HG03469 (cell line): ENCODE data around the gene ABI3.
"Not testable (repeated sequence)": the region's sequence is repeated elsewhere in the genome, so short reads cannot be mapped to it uniquely, and the experiment has no call there.

Experiments used
- ATAC-seq: cut with Tn5 transposase; IDR thresholded peaks from one replicate; pipeline ENCODE4 v1.9.1; 2021; ENCODE audit warnings: mild to moderate bottlenecking, moderate library complexity, moderate number of reproducible peaks; ENCODE audit not compliant: unreplicated experiment

The ABI3 gene

DNA sequence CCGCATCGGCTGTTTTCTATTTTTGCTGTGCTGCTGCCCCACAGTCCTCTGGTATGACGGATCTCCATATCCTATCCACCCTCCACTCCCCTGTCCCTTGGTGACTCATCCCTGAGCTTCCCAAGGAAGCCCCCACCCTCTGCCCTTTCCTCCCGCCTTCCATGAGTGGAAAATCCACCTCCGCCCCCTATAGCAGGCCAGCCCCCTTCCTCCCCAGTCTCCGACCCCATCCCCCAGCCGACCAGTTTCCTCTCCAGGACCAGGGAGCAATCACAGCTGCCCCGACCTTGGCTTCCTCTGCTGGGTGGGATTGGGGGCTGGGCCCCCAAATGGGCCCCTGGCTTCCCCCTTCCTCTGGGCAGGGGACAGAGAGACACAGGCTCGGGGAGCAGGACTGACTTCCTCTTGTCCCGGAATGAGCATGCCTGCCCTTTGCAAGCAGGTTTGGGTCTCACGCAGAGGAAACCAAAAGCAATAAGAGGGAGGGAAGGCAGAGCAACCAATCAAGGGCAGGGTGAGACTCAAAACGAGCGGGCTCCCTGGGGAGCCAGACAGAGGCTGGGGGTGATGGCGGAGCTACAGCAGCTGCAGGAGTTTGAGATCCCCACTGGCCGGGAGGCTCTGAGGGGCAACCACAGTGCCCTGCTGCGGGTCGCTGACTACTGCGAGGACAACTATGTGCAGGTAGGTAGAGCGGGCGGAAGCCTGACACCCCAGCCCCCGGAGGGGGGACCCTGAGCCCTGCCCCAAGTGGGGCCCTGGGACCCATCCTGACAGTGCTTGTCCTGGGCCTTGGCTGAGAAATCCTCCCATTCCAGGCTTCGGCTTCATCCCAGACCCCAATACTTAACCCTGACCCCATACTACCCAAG lies at the start of gene ABI3, which contains the start of gene GNGT2:
Gene ABI3, plus strand, starts transcription at position 550 of the 872 bp plus-strand sequence. Its CDS starts 18 bp downstream, at position 568.
Gene GNGT2, minus strand, starts transcription at position 417 of the 872 bp plus-strand sequence. CDS start 3,152 bp downstream, outside the sequence.
- no peak for ATAC-seq

DNA sequence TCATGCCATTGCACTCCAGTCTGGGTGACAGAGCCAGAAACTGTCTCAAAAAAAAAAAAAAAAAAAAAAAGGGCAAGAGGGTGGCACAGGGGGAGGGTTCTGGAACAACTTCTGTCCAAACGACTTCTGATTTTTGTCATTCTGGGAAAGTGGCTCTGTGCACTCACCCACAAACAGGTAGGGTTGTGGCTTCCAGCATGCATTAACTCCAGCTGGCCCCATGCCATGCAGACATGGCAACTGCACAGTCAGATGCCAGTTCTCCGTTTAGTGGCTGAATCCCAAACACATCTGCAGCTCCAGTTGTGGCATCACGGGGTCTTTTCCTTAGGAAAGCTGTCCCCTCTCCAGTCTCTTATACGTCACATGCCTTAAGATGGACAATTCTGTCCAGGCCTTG lies 47.6 kb upstream of the ABI3 start:
- ATAC-seq, result no peak

- no peak for ATAC-seq
Observed at GRCh38 chr17:49165143-49165542, 45.4 kb upstream of the ABI3 start.

DNA sequence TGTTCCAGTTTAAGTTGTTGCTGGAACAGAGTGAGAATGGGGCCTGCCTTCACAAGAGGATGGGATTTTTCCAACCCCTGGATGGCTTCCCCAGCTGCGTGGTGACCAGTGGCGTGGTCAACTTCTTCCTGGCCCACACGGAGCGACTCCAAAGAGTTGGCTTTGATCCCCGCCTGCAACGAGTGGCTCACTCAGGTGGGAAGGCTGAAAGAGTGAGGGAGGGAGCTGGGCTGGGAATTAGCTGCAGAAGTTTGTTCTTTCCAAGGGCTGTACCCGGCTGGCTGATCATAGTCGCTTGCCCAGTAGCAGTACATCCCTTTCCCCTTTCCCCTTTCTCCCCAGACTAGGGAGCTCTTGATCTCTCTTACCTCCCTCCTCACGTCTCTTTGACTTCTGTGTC lies 41.8 kb upstream of the ABI3 start:
- no peak for ATAC-seq

DNA sequence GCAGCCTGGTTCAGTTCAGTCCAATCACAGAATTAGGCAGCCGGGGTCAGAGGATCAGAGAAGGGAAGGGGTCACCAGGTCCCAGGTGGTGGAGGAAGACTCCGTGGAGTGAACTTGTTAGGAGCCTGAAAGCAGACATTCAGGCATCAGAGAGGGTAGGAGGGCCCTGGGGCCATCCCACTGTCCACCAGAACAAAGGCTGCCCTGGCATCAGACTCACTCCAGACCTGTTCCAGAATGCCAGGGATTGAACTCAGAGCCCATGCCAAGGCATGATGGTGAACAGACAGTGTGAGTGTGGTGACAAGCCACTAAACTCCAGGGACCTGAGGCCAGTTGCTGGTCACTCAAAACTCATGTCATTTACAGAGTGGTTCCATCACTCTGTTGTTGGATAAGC lies 40.3 kb upstream of the ABI3 start:
- ATAC-seq, result no peak

GRCh38 chr17:49170711-49171110 lies 39.8 kb upstream of the ABI3 start:
- ATAC-seq, result not testable (repeated sequence)

DNA sequence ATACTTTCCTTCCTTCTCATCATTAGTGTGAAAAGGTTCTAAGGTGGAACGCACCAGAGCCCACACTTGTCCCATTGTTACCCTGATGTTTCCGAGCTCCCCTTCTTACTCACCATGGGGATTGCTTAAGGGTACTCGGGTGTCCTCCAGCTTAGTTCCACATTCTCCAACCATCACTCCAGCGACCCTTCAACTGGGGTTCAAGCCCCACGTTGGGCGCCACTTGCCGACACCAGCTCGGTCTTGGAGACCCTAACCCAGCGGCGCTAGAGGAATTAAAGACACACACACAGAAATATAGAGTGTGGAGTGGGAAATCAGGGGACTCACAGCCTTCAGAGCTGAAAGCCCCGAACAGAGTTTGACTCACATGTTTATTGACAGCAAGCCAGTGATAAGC lies 34.5 kb upstream of the ABI3 start:
- not testable (repeated sequence) for ATAC-seq

GRCh38 chr17:49180303-49180702 lies 30.2 kb upstream of the ABI3 start:
- ATAC-seq, result no peak

GRCh38 chr17:49180998-49181635 lies 29.4 kb upstream of the ABI3 start:
- no peak for ATAC-seq

GRCh38 chr17:49183341-49183740 lies 27.2 kb upstream of the ABI3 start:
- no peak for ATAC-seq

GRCh38 chr17:49183801-49184200 lies 26.7 kb upstream of the ABI3 start:
- no peak for ATAC-seq

- not testable (repeated sequence) for ATAC-seq
Observed at GRCh38 chr17:49184522-49184921, 26.0 kb upstream of the ABI3 start.

GRCh38 chr17:49185381-49185780 lies 25.1 kb upstream of the ABI3 start:
- ATAC-seq, result not testable (repeated sequence)

- no peak for ATAC-seq
Observed at GRCh38 chr17:49187301-49187700, 23.2 kb upstream of the ABI3 start.

- no peak for ATAC-seq
Observed at GRCh38 chr17:49190932-49191331, 19.6 kb upstream of the ABI3 start.

- no peak for ATAC-seq
Observed at GRCh38 chr17:49191409-49191916, 19.0 kb upstream of the ABI3 start.

- peak; percentile 0 for ATAC-seq
Observed at GRCh38 chr17:49191917-49192741, 18.4 kb upstream of the ABI3 start.

DNA sequence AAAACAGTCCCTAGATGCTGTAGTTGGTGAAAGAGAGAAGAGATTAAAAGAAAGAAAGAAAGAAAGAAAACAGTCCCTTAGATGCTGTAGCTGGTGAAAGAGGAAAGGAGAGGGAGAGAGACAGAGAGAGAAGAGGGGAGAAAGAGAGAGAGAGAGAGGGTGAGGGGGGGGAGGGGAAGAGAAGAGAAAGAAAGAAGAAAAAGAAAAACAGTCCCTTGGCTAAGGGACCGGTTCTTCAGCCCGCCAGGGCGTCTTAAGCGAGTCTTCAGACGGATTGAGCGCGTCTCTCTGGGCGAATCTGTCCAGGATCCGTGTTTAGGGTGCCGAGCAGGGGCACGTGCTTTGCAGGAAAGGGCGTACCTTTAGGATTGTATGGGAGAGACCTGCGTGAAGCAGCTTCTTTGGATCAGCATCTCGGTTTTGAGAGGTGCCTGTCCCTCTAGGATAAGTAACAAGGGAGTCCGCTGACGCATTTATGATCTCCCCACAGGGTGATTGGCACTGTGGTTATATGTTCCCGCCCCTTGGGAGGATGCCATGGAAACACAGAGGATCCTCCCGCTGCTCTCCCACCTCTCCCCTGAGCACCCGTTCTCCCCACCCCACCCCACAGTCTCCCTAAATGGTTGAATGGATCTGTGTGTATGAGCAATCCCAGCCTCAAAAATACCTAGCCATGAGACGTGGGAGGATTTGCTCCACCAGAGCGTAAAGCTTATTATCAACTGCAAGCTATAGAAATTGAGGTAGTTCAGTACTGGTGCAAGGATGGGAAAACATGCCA lies 16.8 kb upstream of the ABI3 start:
- ATAC-seq, result no peak

GRCh38 chr17:49194297-49194607 lies 16.3 kb upstream of the ABI3 start:
- no peak for ATAC-seq

DNA sequence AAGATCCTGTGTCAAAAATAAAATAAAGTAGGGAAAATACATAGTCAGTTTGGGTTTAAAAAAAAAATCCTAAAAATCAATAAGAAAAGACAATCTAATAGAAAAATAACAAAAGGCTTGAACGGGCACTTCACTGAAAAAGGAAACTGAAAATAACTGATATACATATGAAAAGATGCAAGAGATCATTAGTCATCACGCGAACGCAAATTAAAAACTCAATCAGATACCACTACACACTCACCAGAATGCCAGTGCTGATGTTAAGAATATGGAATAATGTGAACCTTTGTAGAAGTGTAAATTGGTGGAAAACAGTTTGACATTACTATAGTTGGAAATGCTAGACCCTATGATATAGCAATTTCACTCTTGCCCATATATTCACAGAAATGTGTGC lies 14.8 kb upstream of the ABI3 start:
- no peak for ATAC-seq
